Embryonic facial prominence (tissue), 1 donor: ENCODE data around the gene GRIK4.

Experiments
- DNase-seq: peaks from one replicate; pipeline ENCODE4 v3.0.0-alpha.2; 2016; ENCODE audit errors: extremely low spot score

Gene GRIK4

DNA sequence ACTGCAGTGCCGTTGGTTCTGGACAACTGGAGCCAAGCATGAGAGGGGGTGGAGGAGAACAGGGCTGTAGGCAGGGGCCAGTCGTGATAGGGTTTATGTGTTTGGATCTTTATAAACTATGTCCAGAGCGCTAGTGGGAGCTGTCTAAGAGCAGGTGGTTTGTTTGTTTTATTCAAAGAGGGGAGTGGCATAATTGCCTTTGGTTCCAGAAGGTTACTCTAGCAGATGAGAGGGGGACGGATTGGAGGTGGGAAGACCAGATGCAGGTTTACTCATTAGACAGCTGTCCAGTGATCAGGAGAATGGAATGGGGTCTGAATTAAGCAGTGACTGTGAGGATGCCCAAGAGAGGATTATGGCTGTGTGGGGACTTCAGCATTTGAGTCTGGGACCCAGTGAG is 403.1 kb downstream of the GRIK4 start:
- no peak for DNase-seq

GRCh38 chr11:120917559-120918239 is 406.2 kb downstream of the GRIK4 start:
- DNase-seq, result no peak

- no peak for DNase-seq
Measured at GRCh38 chr11:120918257-120918656, 406.7 kb downstream of the GRIK4 start.

DNA sequence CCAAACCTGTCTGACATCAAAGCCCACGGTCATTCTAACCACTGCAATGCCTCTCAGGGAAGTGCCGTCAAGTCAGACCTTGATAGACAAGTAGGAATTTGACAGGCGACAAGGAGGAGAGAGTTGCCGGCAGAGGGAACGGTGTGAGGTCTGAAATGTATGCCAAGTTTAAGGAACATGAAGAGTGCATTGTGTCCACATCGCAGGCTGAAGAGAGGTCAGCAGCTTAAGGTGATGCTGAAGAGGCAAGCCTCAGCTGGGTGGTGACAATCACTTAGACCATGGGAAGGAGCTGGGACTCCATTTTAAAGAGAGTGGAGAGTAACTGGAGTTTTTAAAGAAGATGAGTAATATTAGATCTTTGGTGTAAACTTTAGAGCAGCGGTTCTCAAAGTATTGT is 407.5 kb downstream of the GRIK4 start:
- no peak for DNase-seq

- no peak for DNase-seq
Measured at GRCh38 chr11:120919566-120919965, 408.0 kb downstream of the GRIK4 start.

DNA sequence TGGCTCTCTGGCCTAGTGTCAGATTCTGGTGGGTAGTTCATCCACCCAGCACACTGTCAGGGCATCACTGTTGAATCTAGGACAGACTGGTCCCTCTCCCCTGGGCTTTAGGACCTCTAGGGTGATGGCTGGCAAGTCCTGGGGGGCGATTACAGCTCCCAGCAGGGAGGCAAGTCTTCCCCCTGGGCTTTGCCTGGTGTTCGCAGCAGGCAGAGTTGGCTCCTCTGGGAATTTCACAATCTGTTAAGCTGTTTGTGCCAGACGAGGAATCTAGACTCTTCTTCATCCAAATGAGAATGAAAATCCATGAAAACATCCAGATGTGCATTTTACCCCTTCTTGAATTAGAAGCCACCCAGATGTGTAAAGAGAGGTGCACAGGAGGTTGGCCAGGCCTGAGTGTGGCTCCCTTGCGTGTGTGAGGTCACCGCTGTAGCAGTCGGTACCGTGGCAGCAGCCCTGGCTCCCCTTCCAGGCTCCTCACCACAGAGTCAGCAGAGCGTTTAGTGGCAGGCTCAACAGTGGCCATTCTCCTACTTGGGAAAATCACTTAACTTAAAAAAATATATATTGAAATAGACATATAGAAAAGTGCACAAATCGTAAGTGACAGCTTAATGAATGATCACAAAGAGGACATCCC is 412.4 kb downstream of the GRIK4 start:
- DNase-seq, result no peak

- DNase-seq, result no peak
Measured at GRCh38 chr11:120925944-120926343, 414.4 kb downstream of the GRIK4 start.

DNA sequence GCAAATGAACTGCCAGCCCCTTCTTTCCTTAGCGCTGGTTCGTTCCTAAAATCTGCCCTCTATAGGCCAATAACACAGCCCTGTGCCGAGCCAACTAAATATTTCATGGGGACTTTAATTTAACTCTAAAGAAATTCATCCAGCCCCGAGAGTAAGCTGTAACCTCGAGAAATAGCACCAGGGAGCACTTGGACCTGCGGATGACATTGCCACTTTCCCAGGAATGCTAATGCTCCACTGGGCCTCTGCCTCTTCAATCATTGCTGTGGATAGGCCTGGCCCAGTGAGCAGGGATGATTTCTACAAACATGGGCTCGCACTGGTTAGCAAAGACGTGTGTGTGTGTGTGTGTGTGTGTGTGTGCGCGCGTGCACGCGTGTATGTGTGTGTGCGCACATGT is 417.1 kb downstream of the GRIK4 start:
- no peak for DNase-seq

DNA sequence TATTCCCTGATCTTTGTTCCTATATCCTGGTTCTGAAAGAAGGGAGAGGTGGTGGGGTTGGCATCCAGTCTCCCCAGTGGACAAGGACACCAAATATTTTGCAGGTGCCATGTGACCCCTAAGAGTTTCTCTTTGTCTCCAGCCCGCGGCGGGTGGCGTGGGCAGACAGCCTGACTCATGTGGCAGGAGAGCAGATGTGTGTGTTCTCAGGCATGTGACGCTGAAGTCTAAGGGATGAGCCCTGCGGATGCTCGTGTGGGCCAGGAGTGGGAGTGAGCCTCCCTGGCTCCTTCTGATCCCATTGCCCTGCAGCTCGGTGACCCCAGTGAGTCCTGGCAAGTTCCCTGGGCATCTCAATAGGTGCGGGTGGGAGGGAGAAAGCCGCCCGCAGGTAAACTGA is 417.5 kb downstream of the GRIK4 start:
- DNase-seq, result no peak

DNA sequence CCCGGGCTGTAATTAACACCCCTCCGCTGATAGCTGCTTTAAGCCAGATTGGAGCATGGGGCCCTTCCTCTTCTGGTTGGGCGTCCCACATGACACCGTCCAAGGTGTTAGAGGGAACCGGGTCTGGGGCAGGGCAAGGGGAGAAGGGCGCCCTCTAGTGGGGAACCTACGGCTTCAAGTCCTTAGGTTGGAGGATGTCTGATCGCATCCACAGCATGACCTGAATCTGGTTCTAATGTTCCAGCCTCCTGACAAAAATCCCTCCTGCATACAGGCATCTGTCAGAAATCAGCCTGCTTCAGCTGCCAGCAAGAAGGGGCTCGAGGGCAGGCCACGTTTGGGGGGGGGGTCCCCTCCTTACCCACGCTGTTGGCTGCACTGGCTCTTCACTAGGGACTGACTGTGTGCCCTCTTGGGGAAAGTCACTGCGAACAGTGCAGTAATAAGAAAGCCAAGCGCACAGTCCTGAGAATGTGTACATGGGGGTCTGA is 418.2 kb downstream of the GRIK4 start:
- DNase-seq, result no peak

- no peak for DNase-seq
Measured at GRCh38 chr11:120931057-120931779, 419.7 kb downstream of the GRIK4 start.

DNA sequence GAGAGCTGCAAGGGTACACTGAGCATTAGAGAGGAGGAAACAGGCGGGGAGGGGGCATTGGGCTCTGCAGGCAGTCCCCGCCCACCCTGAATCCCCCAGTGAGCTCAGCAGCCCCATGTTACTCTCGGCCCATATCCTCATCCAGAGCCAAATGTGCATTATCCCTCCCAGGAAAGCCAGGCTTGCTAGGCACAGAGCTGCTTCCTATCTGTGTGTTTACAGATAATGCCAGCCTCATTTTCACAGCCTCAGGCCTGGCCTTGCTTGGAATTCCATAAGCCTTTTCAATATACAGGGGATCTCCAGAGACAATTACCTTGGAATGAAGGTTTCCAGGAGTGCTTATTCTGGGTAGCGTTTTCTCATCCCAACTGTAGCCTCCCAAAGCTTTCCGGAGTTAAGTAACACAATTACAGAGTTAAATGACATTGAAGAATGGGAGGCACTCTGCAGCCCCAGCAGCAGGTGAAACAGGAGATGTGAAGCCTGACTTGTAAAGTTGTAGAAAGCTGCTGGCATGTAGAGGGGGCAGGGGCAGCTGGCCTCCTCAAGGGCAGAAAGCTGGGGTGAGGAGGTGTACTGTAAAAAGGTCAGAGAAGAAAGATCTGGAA is 420.9 kb downstream of the GRIK4 start:
- no peak for DNase-seq

DNA sequence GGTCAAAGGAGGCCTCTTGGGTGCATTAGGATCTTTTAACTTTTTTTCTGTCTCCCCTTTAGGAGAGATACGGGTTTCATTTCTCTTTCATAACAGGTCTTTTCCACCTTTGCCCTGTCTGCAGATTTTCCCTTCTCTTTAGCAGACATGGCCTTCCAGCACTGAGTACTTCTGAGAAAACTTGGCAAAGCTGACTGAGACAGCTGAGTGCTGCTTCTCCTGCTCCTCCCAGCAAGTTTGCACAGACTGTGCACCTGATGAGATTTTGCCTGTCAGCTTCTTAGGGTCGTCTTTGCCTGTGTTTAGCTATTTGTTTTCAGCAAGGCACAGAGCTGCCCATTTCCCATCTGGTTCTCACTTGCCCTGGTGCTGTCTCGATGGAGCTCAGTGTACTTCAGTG is 424.8 kb downstream of the GRIK4 start:
- no peak for DNase-seq

GRCh38 chr11:120937501-120937900 is 426.0 kb downstream of the GRIK4 start:
- no peak for DNase-seq

- no peak for DNase-seq
Measured at GRCh38 chr11:120938260-120938659, 426.7 kb downstream of the GRIK4 start.

- DNase-seq, result no peak
Measured at GRCh38 chr11:120940160-120940848, 428.8 kb downstream of the GRIK4 start.

DNA sequence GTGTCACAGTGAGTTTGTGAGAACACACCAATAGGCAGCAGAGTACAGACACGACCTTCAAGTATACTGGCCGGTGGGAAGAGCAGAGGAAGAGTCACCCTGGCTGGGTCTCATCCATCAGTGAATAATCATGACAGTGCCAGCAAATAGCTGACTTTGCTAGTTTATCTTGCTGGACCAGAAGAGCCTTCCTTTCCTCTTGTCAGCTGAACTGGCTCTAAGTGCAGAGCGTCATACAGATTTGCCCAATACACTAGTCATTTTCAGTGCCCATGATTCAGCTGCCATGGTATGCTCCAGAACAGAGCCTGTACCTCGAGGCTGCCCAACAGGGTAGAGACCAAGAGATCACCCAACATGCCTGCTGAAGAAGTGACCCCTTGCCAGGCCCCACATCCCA is 429.5 kb downstream of the GRIK4 start:
- no peak for DNase-seq

- DNase-seq, result no peak
Measured at GRCh38 chr11:120942701-120943100, 431.2 kb downstream of the GRIK4 start.

- DNase-seq, result no peak
Measured at GRCh38 chr11:120945042-120945441, 433.5 kb downstream of the GRIK4 start.

- no peak for DNase-seq
Measured at GRCh38 chr11:120950880-120951279, 439.3 kb downstream of the GRIK4 start.

- peak; percentile 51 for DNase-seq
Measured at GRCh38 chr11:120952461-120953434, 441.2 kb downstream of the GRIK4 start.
